Calu3 (cell line): ENCODE data around the gene SEPTIN10. TPM values are rescaled to one million over a fixed set of nuclear protein-coding genes. Genes with fewer than 3 reads are reported as not detected.

Experiments
- BruUV-seq: library from RNA; stranded (reverse); fragments of 400-500 nt; replicated peaks from 2 replicates; lab custom pipeline; 2021; lab: Mats Ljungman, UMichigan
- CTCF ChIA-PET: fragments of 300-600 bp; sonication (Branson Sonifier 250); formaldehyde crosslinking; loops from one replicate; lab custom pipeline; 2022; ENCODE audit warnings: antibody characterized with exemption; lab: Charles Lee
- DNase-seq: peaks from one replicate; pipeline ENCODE4 v3.0.0; 2022
- H3K27ac Mint-ChIP-seq: one replicate; pipeline ENCODE4 v1.8.0; 2022; ENCODE audit warnings: mixed read lengths; ENCODE audit not compliant: unreplicated experiment
- H3K27me3 Mint-ChIP-seq: one replicate; pipeline ENCODE4 v1.8.0; 2022; ENCODE audit warnings: mixed read lengths; ENCODE audit not compliant: unreplicated experiment
- H3K36me3 Mint-ChIP-seq: one replicate; pipeline ENCODE4 v1.8.0; 2022; ENCODE audit warnings: mild to moderate bottlenecking, moderate library complexity, mixed read lengths; ENCODE audit not compliant: insufficient read depth, unreplicated experiment
- H3K4me1 Mint-ChIP-seq: one replicate; pipeline ENCODE4 v1.8.0; 2022; ENCODE audit warnings: mild to moderate bottlenecking, low read depth, mixed read lengths; ENCODE audit not compliant: unreplicated experiment
- H3K4me3 Mint-ChIP-seq: one replicate; pipeline ENCODE4 v1.8.0; 2022; ENCODE audit warnings: mild to moderate bottlenecking, low read depth, moderate library complexity, mixed read lengths; ENCODE audit not compliant: unreplicated experiment
- H3K9me3 Mint-ChIP-seq: one replicate; pipeline ENCODE4 v1.8.0; 2022; ENCODE audit warnings: low read depth, mixed read lengths; ENCODE audit not compliant: unreplicated experiment
- intact Hi-C: fragments of 100-400 bp; cut with micrococcal nuclease; formaldehyde crosslinking; loops from one replicate; pipeline ENCODE4 v1.10.0; 2022; ENCODE audit not compliant: unreplicated experiment
- total RNA-seq: library from RNA; stranded (reverse); gene quantifications from 2 replicates; pipeline ENCODE4 v1.2.3, GENCODE V29; 2022
- TF ChIP-seq, protein P1 (sequence below): fragments of 200-600 bp; IDR thresholded peaks from one replicate; pipeline ENCODE4 v1.8.0; 2022; ENCODE audit warnings: antibody characterized with exemption; ENCODE audit not compliant: unreplicated experiment

Gene SEPTIN10
- total RNA-seq, 1 experiment from 2014 or later: 72.2 TPM

- intact Hi-C loops: no loop called here
- no TSS peak for BruUV-seq
- Mint-ChIP-seq H3K27ac (no peak overlapping the region), H3K36me3 (peaks cover 6% of the 10 kb centered on the region), H3K27me3 (no peaks in the 10 kb centered on the region), H3K9me3 (no peaks in the 10 kb centered on the region), H3K4me1 (peaks cover 26% of the 10 kb centered on the region), H3K4me3 (no peak overlapping the region)
- no peak for DNase-seq
- CTCF ChIA-PET: no interaction called here
- TF ChIP-seq, protein P1, sequence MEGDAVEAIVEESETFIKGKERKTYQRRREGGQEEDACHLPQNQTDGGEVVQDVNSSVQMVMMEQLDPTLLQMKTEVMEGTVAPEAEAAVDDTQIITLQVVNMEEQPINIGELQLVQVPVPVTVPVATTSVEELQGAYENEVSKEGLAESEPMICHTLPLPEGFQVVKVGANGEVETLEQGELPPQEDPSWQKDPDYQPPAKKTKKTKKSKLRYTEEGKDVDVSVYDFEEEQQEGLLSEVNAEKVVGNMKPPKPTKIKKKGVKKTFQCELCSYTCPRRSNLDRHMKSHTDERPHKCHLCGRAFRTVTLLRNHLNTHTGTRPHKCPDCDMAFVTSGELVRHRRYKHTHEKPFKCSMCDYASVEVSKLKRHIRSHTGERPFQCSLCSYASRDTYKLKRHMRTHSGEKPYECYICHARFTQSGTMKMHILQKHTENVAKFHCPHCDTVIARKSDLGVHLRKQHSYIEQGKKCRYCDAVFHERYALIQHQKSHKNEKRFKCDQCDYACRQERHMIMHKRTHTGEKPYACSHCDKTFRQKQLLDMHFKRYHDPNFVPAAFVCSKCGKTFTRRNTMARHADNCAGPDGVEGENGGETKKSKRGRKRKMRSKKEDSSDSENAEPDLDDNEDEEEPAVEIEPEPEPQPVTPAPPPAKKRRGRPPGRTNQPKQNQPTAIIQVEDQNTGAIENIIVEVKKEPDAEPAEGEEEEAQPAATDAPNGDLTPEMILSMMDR: no peak
Observed at GRCh38 chr2:109636317-109636716, 22.6 kb upstream of the SEPTIN10 start.

DNA sequence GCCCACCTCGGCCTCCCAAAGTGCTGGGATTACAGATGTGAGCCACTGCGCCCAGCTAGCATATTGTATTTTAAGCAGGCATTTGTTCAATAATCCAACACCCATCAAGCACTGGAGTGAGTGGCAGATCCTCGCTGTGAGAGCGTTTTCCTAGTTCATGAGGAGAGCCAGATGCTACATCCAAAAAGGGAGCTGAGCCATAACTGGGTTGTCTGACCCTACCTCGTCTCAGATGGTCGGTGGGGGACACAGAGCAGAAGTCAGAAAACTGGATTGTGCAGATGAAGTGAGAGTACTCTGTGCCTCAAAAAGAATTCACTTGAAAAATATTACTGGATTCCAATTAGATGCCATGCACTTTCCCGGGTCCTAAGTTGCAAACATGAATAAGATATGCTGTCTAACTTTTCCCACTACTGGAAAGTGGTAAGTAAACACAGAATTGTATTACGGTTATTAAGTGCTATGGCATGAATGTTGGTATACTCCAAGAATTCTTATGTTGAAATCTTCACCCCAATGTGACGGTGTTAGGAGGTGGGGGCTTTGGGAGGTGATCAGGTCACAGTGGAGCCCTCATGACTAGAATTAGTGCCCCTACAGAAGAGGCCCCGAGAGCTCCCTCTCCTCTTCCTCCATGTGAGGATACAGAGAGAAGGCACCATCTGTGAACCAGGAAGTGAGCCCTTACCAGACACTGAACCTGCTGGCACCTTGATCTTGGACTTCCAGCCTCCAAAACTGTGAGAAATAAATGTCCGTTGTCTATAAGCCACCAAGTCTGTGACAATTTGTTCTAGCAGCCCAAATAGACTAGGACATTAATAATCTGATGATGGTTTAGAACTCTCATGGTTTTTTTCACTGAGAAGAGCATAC is 21.9 kb upstream of the SEPTIN10 start:
- CTCF ChIA-PET: no interaction called here
- intact Hi-C loops: no loop called here
- Mint-ChIP-seq H3K36me3 (peaks cover 6% of the 10 kb centered on the region), H3K4me1 (peaks cover 28% of the 10 kb centered on the region), H3K4me3 (no peak overlapping the region), H3K27ac (no peak overlapping the region), H3K9me3 (no peaks in the 10 kb centered on the region), H3K27me3 (no peaks in the 10 kb centered on the region)
- TF ChIP-seq, protein P1: no peak
- no peak for DNase-seq
- no TSS peak for BruUV-seq

DNA sequence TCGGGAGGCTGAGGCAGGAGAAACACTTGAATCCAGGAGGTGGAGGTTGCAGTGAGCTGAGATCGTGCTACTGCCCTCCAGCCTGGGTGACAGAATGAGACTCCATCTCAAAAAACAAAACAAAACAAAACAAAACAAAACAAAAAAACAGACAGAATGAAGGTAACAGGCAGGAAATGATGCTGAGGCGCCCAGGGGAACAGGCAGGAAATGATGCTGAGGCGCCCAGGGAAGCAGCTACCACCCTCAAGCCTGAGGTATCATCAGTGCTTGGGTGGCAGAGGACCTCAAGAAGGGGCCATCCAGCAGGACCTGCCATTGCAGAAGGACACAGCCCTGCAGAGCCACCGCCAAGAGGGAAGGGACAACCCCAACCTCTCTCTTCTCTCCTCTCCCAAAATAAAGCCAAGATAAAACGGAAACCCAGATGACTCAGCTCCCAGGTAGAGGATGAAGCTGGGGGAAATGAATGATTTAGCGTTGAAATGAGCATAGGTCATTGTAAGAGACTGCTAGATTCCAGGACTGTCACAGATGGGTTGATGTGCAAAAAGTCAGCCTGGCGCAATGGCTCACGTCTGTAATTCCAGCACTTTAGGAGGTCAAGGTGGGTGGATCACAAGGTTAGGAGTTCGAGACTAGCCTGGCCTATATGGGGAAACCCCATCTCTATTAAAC is 19.7 kb upstream of the SEPTIN10 start:
- H3K4me1 Mint-ChIP-seq: peaks cover 40% of the 10 kb centered on the region
- intact Hi-C loops: loop anchor here (5.0 kb wide), 1 partner anchor 64 kb away; no protein-coding TSS in a partner anchor
- no peak overlapping the region for H3K4me3 Mint-ChIP-seq
- no peak for DNase-seq
- no peak overlapping the region for H3K27ac Mint-ChIP-seq
- CTCF ChIA-PET: interaction anchor here (1.2 kb wide), 1 partner anchor 18 kb away, joined by 4 read pairs; no protein-coding TSS in a partner anchor
- TF ChIP-seq, protein P1: no peak
- peaks cover 6% of the 10 kb centered on the region for H3K36me3 Mint-ChIP-seq
- no TSS peak for BruUV-seq
- no peaks in the 10 kb centered on the region for H3K9me3 Mint-ChIP-seq
- no peaks in the 10 kb centered on the region for H3K27me3 Mint-ChIP-seq

DNA sequence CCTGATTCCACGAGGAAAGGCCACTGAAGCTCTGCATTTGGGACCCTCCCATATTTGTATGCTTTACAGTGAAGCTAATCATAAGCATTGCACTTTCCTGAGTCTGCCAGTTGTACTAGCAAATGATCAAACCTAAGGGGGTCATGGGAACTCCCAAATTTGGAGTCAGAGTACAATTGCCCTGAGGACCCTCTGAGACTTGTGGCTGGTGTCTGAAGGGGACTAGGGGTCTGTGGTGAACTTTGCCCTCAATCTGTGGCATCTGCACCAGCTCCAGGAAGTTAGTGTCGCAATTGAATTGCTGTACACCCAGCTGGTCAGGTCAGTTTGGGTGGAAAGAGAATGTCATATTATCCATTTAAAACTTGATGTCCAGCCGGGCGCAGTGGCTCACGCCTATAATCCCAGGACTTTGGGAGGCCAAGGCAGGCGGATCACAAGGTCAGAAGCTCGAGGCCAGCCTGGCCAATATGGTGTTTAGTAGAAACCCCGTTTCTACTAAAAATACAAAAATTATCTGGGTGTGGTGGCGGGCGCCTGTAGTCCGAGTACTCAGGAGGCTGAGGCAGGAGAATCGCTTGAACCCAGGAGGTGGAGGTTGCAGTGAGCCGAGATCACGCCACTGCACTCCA is 18.5 kb upstream of the SEPTIN10 start:
- no peak overlapping the region for H3K4me3 Mint-ChIP-seq
- TF ChIP-seq, protein P1: no peak
- CTCF ChIA-PET: interaction anchor here (1.2 kb wide), 1 partner anchor 16 kb away, joined by 4 read pairs; no protein-coding TSS in a partner anchor
- H3K36me3 Mint-ChIP-seq: peaks cover 6% of the 10 kb centered on the region
- no TSS peak for BruUV-seq
- H3K27me3 Mint-ChIP-seq: no peaks in the 10 kb centered on the region
- intact Hi-C loops: loop anchor here (5.0 kb wide), 1 partner anchor 65 kb away; no protein-coding TSS in a partner anchor
- peaks cover 40% of the 10 kb centered on the region for H3K4me1 Mint-ChIP-seq
- H3K9me3 Mint-ChIP-seq: no peaks in the 10 kb centered on the region
- no peak overlapping the region for H3K27ac Mint-ChIP-seq
- DNase-seq: peak; percentile 26
